PC-9 (cell line): ENCODE data around the gene OPN1MW. TPM values are rescaled to one million over a fixed set of nuclear protein-coding genes. Genes with fewer than 3 reads are reported as not detected.

ENCODE experiments used
- BruUV-seq: library from RNA; stranded (reverse); fragments of 400-500 nt; replicated peaks from 2 replicates; lab custom pipeline; 2021; lab: Mats Ljungman, UMichigan
- CTCF ChIA-PET: fragments of 300-600 bp; sonication (Branson Sonifier 250); formaldehyde crosslinking; loops from one replicate; lab custom pipeline; 2022; ENCODE audit warnings: antibody characterized with exemption; lab: Charles Lee
- POLR2A ChIA-PET: fragments of 300-600 bp; sonication (Branson Sonifier 250); formaldehyde crosslinking; loops from one replicate; lab custom pipeline; 2022; ENCODE audit warnings: antibody characterized with exemption; ENCODE audit not compliant: unreplicated experiment; lab: Charles Lee
- DNase-seq, 2 experiments: peaks; one replicate each; pipeline versions ENCODE4 v3.0.0 to v3.0.0-alpha.2; 2015 to 2022; ENCODE audit warnings: mixed read lengths in 1 of 2
- H2AFZ ChIP-seq: fragments of 200-600 bp; sonication (generic); 2 replicates; pipeline ENCODE4 v1.8.1; 2017; ENCODE audit warnings: antibody characterized with exemption
- H3F3A ChIP-seq: fragments of 200-600 bp; sonication (generic); 2 replicates; pipeline ENCODE4 v1.8.1; 2017; ENCODE audit warnings: antibody characterized with exemption, mild to moderate bottlenecking, low read depth; ENCODE audit not compliant: insufficient read depth
- H3K27ac ChIP-seq: fragments of 200-600 bp; sonication (generic); 2 replicates; pipeline ENCODE4 v1.6.1; 2016; ENCODE audit warnings: mixed run types
- H3K27me3 ChIP-seq: fragments of 200-600 bp; sonication (generic); 2 replicates; pipeline ENCODE4 v1.6.1; 2016; ENCODE audit warnings: low read depth, mixed run types; ENCODE audit not compliant: insufficient read depth
- H3K36me3 ChIP-seq: fragments of 200-600 bp; sonication (generic); 2 replicates; pipeline ENCODE4 v1.6.1; 2016; ENCODE audit warnings: low read depth, mixed run types
- H3K4me1 ChIP-seq: fragments of 200-600 bp; sonication (generic); replicated peaks from 2 replicates; pipeline ENCODE4 v1.6.1; 2016; ENCODE audit warnings: mixed run types; ENCODE audit not compliant: insufficient read depth
- H3K4me2 ChIP-seq: fragments of 200-600 bp; sonication (generic); 2 replicates; pipeline ENCODE4 v1.6.1; 2017; ENCODE audit warnings: mixed run types
- H3K4me3 ChIP-seq: fragments of 200-600 bp; sonication (generic); 2 replicates; pipeline ENCODE4 v1.6.1; 2016; ENCODE audit warnings: mixed run types
- H3K79me2 ChIP-seq: fragments of 200-600 bp; sonication (generic); 2 replicates; pipeline ENCODE4 v1.6.1; 2017; ENCODE audit warnings: low read depth, mixed run types
- H3K9me2 ChIP-seq: fragments of 200-600 bp; sonication (generic); 2 replicates; pipeline ENCODE4 v1.8.1; 2017; ENCODE audit warnings: mild to moderate bottlenecking; ENCODE audit not compliant: insufficient read depth
- H3K9me3 ChIP-seq: fragments of 200-600 bp; sonication (generic); 2 replicates; pipeline ENCODE4 v1.8.1; 2016; ENCODE audit warnings: low read depth; ENCODE audit not compliant: insufficient read depth
- H4K20me1 ChIP-seq: fragments of 200-600 bp; sonication (generic); 2 replicates; pipeline ENCODE4 v1.8.1; 2017; ENCODE audit not compliant: insufficient read depth
- CTCF ChIP-seq: fragments of 200-600 bp; sonication (generic); conservative IDR thresholded peaks from 2 replicates; pipeline ENCODE4 v1.6.1; 2017; ENCODE audit warnings: mixed run types, antibody characterized with exemption, mild to moderate bottlenecking, moderate library complexity
- EZH2 ChIP-seq: fragments of 200-600 bp; sonication (generic); IDR thresholded peaks from 2 replicates; pipeline ENCODE4 v1.8.0; 2017; ENCODE audit warnings: antibody characterized with exemption, low read depth
- intact Hi-C: fragments of 100-400 bp; cut with micrococcal nuclease; formaldehyde crosslinking; loops from one replicate; pipeline ENCODE4 v1.10.0; 2022; ENCODE audit not compliant: unreplicated experiment
- total RNA-seq: library from RNA; stranded (reverse); gene quantifications from 2 replicates; pipeline ENCODE4 v1.2.3, GENCODE V29; 2021

The OPN1MW gene
- total RNA-seq, 1 experiment from 2014 or later, result not detected

DNA sequence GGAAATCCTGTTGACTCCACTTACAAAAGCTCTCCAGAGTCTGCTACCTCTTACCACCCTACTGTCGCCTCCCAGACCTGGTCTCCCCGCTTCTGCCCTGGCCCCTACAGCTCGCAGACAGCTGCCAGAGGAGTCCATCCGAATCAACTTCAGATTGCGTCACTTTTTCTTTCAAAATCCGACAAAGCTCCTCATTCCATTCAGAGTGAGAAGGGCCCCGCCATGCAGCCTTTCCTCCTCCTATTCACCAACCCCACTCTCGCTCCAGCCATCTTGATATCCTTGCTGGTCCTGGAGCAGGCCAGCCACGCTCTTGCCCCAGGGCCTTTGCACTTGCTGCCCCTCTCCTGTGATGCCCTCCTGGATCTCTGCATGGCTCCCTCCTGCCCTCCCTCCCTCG is 43.5 kb upstream of the OPN1MW start:
- Histone ChIP-seq H3K9me2 (no peaks in the 10 kb centered on the region), H4K20me1 (no peaks in the 10 kb centered on the region), H3K79me2 (no peaks in the 10 kb centered on the region), H3K4me3 (no peak overlapping the region), H2AFZ (no peak overlapping the region), H3K9me3 (no peaks in the 10 kb centered on the region), H3K4me1 (no peaks in the 10 kb centered on the region), H3K27me3 (no peaks in the 10 kb centered on the region), H3K4me2 (no peak overlapping the region), H3K27ac (no peak overlapping the region), H3K36me3 (no peaks in the 10 kb centered on the region), H3F3A (no peaks in the 10 kb centered on the region)
- intact Hi-C loops, result no loop called here
- no peak for DNase-seq
- ChIA-PET CTCF (no interaction called here), POLR2A (interaction anchor here (0.7 kb wide), 1 partner anchor 171 kb away, joined by 3 read pairs; no protein-coding TSS in a partner anchor)
- BruUV-seq, result no TSS peak
- TF ChIP-seq EZH2 (no peak), CTCF (no peak)

GRCh38 chrX:154140206-154140605 is 42.2 kb upstream of the OPN1MW start:
- Histone ChIP-seq H2AFZ (no peak overlapping the region), H3F3A (no peaks in the 10 kb centered on the region), H3K4me1 (no peaks in the 10 kb centered on the region), H3K79me2 (no peaks in the 10 kb centered on the region), H3K4me2 (no peak overlapping the region), H3K27ac (no peak overlapping the region), H3K9me3 (no peaks in the 10 kb centered on the region), H3K9me2 (no peaks in the 10 kb centered on the region), H3K4me3 (no peak overlapping the region), H4K20me1 (no peaks in the 10 kb centered on the region), H3K27me3 (no peaks in the 10 kb centered on the region), H3K36me3 (no peaks in the 10 kb centered on the region)
- no TSS peak for BruUV-seq
- ChIA-PET CTCF (no interaction called here), POLR2A (no interaction called here)
- TF ChIP-seq CTCF (no peak), EZH2 (no peak)
- intact Hi-C loops, result no loop called here
- no peak for DNase-seq

GRCh38 chrX:154140742-154141141 is 41.7 kb upstream of the OPN1MW start:
- H3K36me3 ChIP-seq, result no peaks in the 10 kb centered on the region
- intact Hi-C loops, result no loop called here
- no TSS peak for BruUV-seq
- no peaks in the 10 kb centered on the region for H3K9me3 ChIP-seq
- H3K79me2 ChIP-seq, result no peaks in the 10 kb centered on the region
- H3F3A ChIP-seq, result no peaks in the 10 kb centered on the region
- ChIA-PET CTCF (no interaction called here), POLR2A (no interaction called here)
- H3K4me3 ChIP-seq, result no peak overlapping the region
- H3K27ac ChIP-seq, result no peak overlapping the region
- TF ChIP-seq CTCF (no peak), EZH2 (no peak)
- no peaks in the 10 kb centered on the region for H4K20me1 ChIP-seq
- no peaks in the 10 kb centered on the region for H3K9me2 ChIP-seq
- H3K27me3 ChIP-seq, result no peaks in the 10 kb centered on the region
- H3K4me2 ChIP-seq, result no peak overlapping the region
- H2AFZ ChIP-seq, result no peak overlapping the region
- no peaks in the 10 kb centered on the region for H3K4me1 ChIP-seq
- DNase-seq, result no peak
